Keratinocyte (primary cell): Measurements from ENCODE around the gene TMEM201. TPM values are rescaled to one million over a fixed set of nuclear protein-coding genes. Genes with fewer than 3 reads are reported as not detected.
"Not testable (repeated sequence)": the region's sequence is repeated elsewhere in the genome, so short reads cannot be mapped to it uniquely, and the experiment has no call there.

ENCODE experiments used
- DNase-seq: peaks from one replicate; pipeline ENCODE4 v3.0.0-alpha.2; 2011; ENCODE audit warnings: low read depth, missing footprints, low spot score
- FAIRE-seq: peaks from 2 replicates; lab custom pipeline; 2011; peaks lifted over from hg19 to GRCh38; lab: Jason Lieb, UNC
- H2AFZ ChIP-seq: 2 replicates; pipeline ENCODE4 v1.6.0; 2012; ENCODE audit warnings: low read length, control low read depth, inconsistent platforms; ENCODE audit not compliant: control insufficient read depth
- H3K27ac ChIP-seq: 2 replicates; pipeline ENCODE4 v1.5.1; 2011; ENCODE audit warnings: low read length; ENCODE audit not compliant: control insufficient read depth, insufficient read depth
- H3K27me3 ChIP-seq: 3 replicates; pipeline ENCODE4 v1.6.0; 2011; ENCODE audit warnings: low read length; ENCODE audit not compliant: control insufficient read depth, insufficient read depth; ENCODE audit errors: extremely low read depth
- H3K36me3 ChIP-seq, 2 experiments: 2 replicates in 1 of 2; 3 replicates in 1 of 2; pipeline ENCODE4 v1.5.1; 2011; ENCODE audit warnings: low read length in 2 of 2, mild to moderate bottlenecking in 1 of 2; ENCODE audit not compliant: control insufficient read depth in 2 of 2, insufficient read depth in 2 of 2; ENCODE audit errors: extremely low read depth in 1 of 2
- H3K4me1 ChIP-seq: 3 replicates; pipeline ENCODE4 v1.5.1; 2011; ENCODE audit warnings: low read length; ENCODE audit not compliant: control insufficient read depth, insufficient read depth; ENCODE audit errors: extremely low read depth
- H3K4me2 ChIP-seq: 3 replicates; pipeline ENCODE4 v1.6.0; 2011; ENCODE audit warnings: low read depth, low read length; ENCODE audit not compliant: control insufficient read depth, insufficient read depth; ENCODE audit errors: extremely low read depth
- H3K4me3 ChIP-seq, 3 experiments: fragments of 200-600 bp in 1 of 3; sonication (generic) in 1 of 3; 2 replicates in 2 of 3; 3 replicates in 1 of 3; pipeline ENCODE4 v1.5.1; 2011 to 2016; ENCODE audit warnings: low read length in 3 of 3, mild to moderate bottlenecking in 3 of 3, control low read depth in 2 of 3, inconsistent platforms in 1 of 3, low read depth in 1 of 3, mixed read lengths in 1 of 3, mixed run types in 1 of 3, moderate library complexity in 1 of 3; ENCODE audit not compliant: control insufficient read depth in 2 of 3, insufficient read depth in 2 of 3; ENCODE audit errors: extremely low read depth in 1 of 3
- H3K79me2 ChIP-seq: 2 replicates; pipeline ENCODE4 v1.6.0; 2012; ENCODE audit warnings: low read length; ENCODE audit not compliant: control insufficient read depth, insufficient read depth
- H3K9ac ChIP-seq: 3 replicates; pipeline ENCODE4 v1.6.0; 2011; ENCODE audit warnings: low read length; ENCODE audit not compliant: control insufficient read depth, insufficient read depth; ENCODE audit errors: extremely low read depth
- H3K9me1 ChIP-seq: 3 replicates; pipeline ENCODE4 v1.6.0; 2011; ENCODE audit warnings: low read length; ENCODE audit not compliant: control insufficient read depth, insufficient read depth; ENCODE audit errors: extremely low read depth
- H3K9me3 ChIP-seq: 2 replicates; pipeline ENCODE4 v1.5.1; 2012; ENCODE audit warnings: low read depth, low read length; ENCODE audit not compliant: control insufficient read depth
- H4K20me1 ChIP-seq: 3 replicates; pipeline ENCODE4 v1.6.0; 2011; ENCODE audit warnings: low read length; ENCODE audit not compliant: control insufficient read depth, insufficient read depth; ENCODE audit errors: extremely low read depth
- CTCF ChIP-seq, 3 experiments: IDR thresholded peaks in 1 of 3; conservative IDR thresholded peaks in 1 of 3; optimal IDR thresholded peaks in 1 of 3; 2 replicates in 2 of 3; 3 replicates in 1 of 3; pipeline versions ENCODE3 to v1.5.1; 2011; ENCODE audit warnings: low read length in 3 of 3, mild to moderate bottlenecking in 3 of 3, moderate library complexity in 2 of 3, control low read depth in 1 of 3, inconsistent platforms in 1 of 3; ENCODE audit not compliant: insufficient read depth in 2 of 3; ENCODE audit errors: extremely low read depth in 1 of 3
- EZH2 ChIP-seq: IDR thresholded peaks from one replicate; pipeline ENCODE4 v1.6.1; 2012; ENCODE audit warnings: inconsistent platforms, mild to moderate bottlenecking, low read length, moderate library complexity
- dilution Hi-C: fragments of 300-500 bp; cut with MboI; formaldehyde crosslinking; loops from one replicate; pipeline ENCODE4 v1.7.0; 2020; ENCODE audit warnings: low sequenced_read_pairs; ENCODE audit not compliant: extremely low pct_ligation_motif_present
- polyA plus RNA-seq, 5 experiments: library from polyadenylated mRNA; depleted of rRNA in 3 of 5; stranded (reverse) in 3 of 5; stranded (forward) in 1 of 5; unstranded in 1 of 5; fragments of >200 nt; gene quantifications; 1 replicate in 1 of 5; 2 replicates in 3 of 5; 3 replicates in 1 of 5; pipeline versions ENCODE4 v1.2.1 to v1.2.3, GENCODE V29; 2011 to 2012; ENCODE audit warnings: missing spikeins in 2 of 5, low read depth in 1 of 5, low replicate concordance in 1 of 5

The TMEM201 gene
- polyA plus RNA-seq, 1 donor (not counting 4 experiments of a cell fraction or from before 2014, with no cell fraction given): 1.5 TPM

GRCh38 chr1:9624081-9624480 is 35.4 kb downstream of the TMEM201 start:
- no peaks in the 10 kb centered on the region for H3K9me3 ChIP-seq
- H3K4me1 ChIP-seq: peaks cover 11% of the 10 kb centered on the region
- H3K79me2 ChIP-seq: no peaks in the 10 kb centered on the region
- H3K4me2 ChIP-seq: no peak overlapping the region
- H3K9me1 ChIP-seq: no peaks in the 10 kb centered on the region
- H3K4me3 ChIP-seq: no peak overlapping the region
- DNase-seq (no peak), FAIRE-seq (no peak)
- H4K20me1 ChIP-seq: no peaks in the 10 kb centered on the region
- H3K27me3 ChIP-seq: peaks cover 5% of the 10 kb centered on the region
- no peaks in the 10 kb centered on the region for H3K36me3 ChIP-seq
- no peak overlapping the region for H2AFZ ChIP-seq
- dilution Hi-C loops: no loop called here
- H3K27ac ChIP-seq: no peak overlapping the region
- TF ChIP-seq CTCF (optimal IDR thresholded peaks at IDR 0.05 in 1 of 3, IDR thresholded peaks at IDR 0.05 in 1 of 3, conservative IDR thresholded peaks at IDR 0.05 in 1 of 3; ENCODE audit: extremely low read depth in 1 of 3, insufficient read depth in 2 of 3, low read length in 3 of 3) (no peak), EZH2 (no peak)
- no peak overlapping the region for H3K9ac ChIP-seq

GRCh38 chr1:9625030-9625429 is 36.3 kb downstream of the TMEM201 start:
- DNase-seq, H3K27ac ChIP-seq, dilution Hi-C loops, H3K4me3 ChIP-seq, FAIRE-seq, H2AFZ ChIP-seq, H3K4me2 ChIP-seq, H3K9me3 ChIP-seq, H3K36me3 ChIP-seq, H4K20me1 ChIP-seq, H3K27me3 ChIP-seq, H3K79me2 ChIP-seq, H3K9ac ChIP-seq, H3K9me1 ChIP-seq: not testable (repeated sequence)
- H3K4me1 ChIP-seq: peaks cover 11% of the 10 kb centered on the region

- peak overlapping the region; percentile 27 for H3K4me2 ChIP-seq
- no peaks in the 10 kb centered on the region for H3K9me1 ChIP-seq
- no peak overlapping the region for H3K9ac ChIP-seq
- no peak for FAIRE-seq
- H3K27ac ChIP-seq: no peak overlapping the region
- no peaks in the 10 kb centered on the region for H3K9me3 ChIP-seq
- TF ChIP-seq EZH2 (no peak), CTCF (optimal IDR thresholded peaks at IDR 0.05 in 1 of 3, IDR thresholded peaks at IDR 0.05 in 1 of 3, conservative IDR thresholded peaks at IDR 0.05 in 1 of 3; ENCODE audit: extremely low read depth in 1 of 3, insufficient read depth in 2 of 3, low read length in 3 of 3) (no peak)
- no peak for DNase-seq
- peaks cover 11% of the 10 kb centered on the region for H3K4me1 ChIP-seq
- no peak overlapping the region for H2AFZ ChIP-seq
- no peaks in the 10 kb centered on the region for H3K79me2 ChIP-seq
- H3K27me3 ChIP-seq: peaks cover 5% of the 10 kb centered on the region
- H3K4me3 ChIP-seq: no peak overlapping the region
- no peaks in the 10 kb centered on the region for H3K36me3 ChIP-seq
- dilution Hi-C loops: no loop called here
- no peaks in the 10 kb centered on the region for H4K20me1 ChIP-seq
These were observed 37.5 kb downstream of the TMEM201 start for GRCh38 chr1:9626201-9626608.
